Smooth muscle cell (in vitro differentiated cells): ENCODE measurements around the gene PSMD9. TPM values are rescaled to one million over a fixed set of nuclear protein-coding genes. Genes with fewer than 3 reads are reported as not detected.

Experiments
- DNase-seq: peaks from one replicate; lab custom pipeline; 2025; ENCODE audit not compliant: unreplicated experiment; lab: John Stamatoyannopoulos, UW
- H2AFZ ChIP-seq: fragments of 200-600 bp; sonication (generic); 2 replicates; pipeline ENCODE4 v1.6.0; 2016; ENCODE audit warnings: antibody characterized with exemption, low read depth, mild to moderate bottlenecking
- H3F3A ChIP-seq: fragments of 200-600 bp; sonication (generic); 2 replicates; pipeline ENCODE4 v1.6.0; 2017; ENCODE audit warnings: antibody characterized with exemption, low read depth
- H3K27ac ChIP-seq: fragments of 200-600 bp; sonication (generic); 2 replicates; pipeline ENCODE4 v1.5.1; 2016; ENCODE audit warnings: low read depth, mild to moderate bottlenecking
- H3K27me3 ChIP-seq: fragments of 200-600 bp; sonication (generic); 2 replicates; pipeline ENCODE4 v1.6.1; 2016; ENCODE audit warnings: low read depth, mild to moderate bottlenecking
- H3K36me3 ChIP-seq: fragments of 200-600 bp; sonication (generic); 2 replicates; pipeline ENCODE4 v1.5.1; 2016; ENCODE audit warnings: low read depth
- H3K4me1 ChIP-seq: fragments of 200-600 bp; sonication (generic); 2 replicates; pipeline ENCODE4 v1.5.1; 2016; ENCODE audit warnings: low read depth
- H3K4me2 ChIP-seq: fragments of 200-600 bp; sonication (generic); 2 replicates; pipeline ENCODE4 v1.6.0; 2016; ENCODE audit warnings: mild to moderate bottlenecking
- H3K4me3 ChIP-seq: fragments of 200-600 bp; sonication (generic); 2 replicates; pipeline ENCODE4 v1.5.1; 2016; ENCODE audit warnings: mild to moderate bottlenecking
- H3K79me2 ChIP-seq: fragments of 200-600 bp; sonication (generic); 2 replicates; pipeline ENCODE4 v1.6.0; 2016; ENCODE audit warnings: low read depth, mild to moderate bottlenecking
- H3K9ac ChIP-seq: fragments of 200-600 bp; sonication (generic); 2 replicates; pipeline ENCODE4 v1.6.0; 2016; ENCODE audit warnings: low read depth
- H3K9me3 ChIP-seq: fragments of 200-600 bp; sonication (generic); replicated peaks from 2 replicates; pipeline ENCODE4 v1.5.1; 2016; ENCODE audit warnings: low read depth
- H4K20me1 ChIP-seq: fragments of 200-600 bp; sonication (generic); 2 replicates; pipeline ENCODE4 v1.6.0; 2016; ENCODE audit warnings: low read depth
- WGBS: methylation state at CpG from one replicate; pipeline ENCODE4 v1.1.7; 2016; ENCODE audit warnings: low lambda C conversion rate; 5-methylcytosine and 5-hydroxymethylcytosine counted together
- polyA plus RNA-seq: library from polyadenylated mRNA; unstranded; fragments of >200 nt; fragmentation: Nextera tagmentation; extraction: Ambion mirVana; gene quantifications from 2 replicates; pipeline ENCODE4 v1.2.1, GENCODE V29; 2016
- total RNA-seq: library from RNA; depleted of rRNA; stranded (reverse); fragments of >200 nt; gene quantifications from 2 replicates; pipeline ENCODE4 v1.2.3, GENCODE V29; 2014
- TF ChIP-seq, protein P1 (sequence below): fragments of 200-600 bp; sonication (generic); IDR thresholded peaks from 2 replicates; pipeline ENCODE4 v1.5.1; 2017; ENCODE audit warnings: borderline replicate concordance, mild to moderate bottlenecking, antibody characterized with exemption; ENCODE audit not compliant: insufficient read depth, poor library complexity, severe bottlenecking

PSMD9 gene
- total and polyA plus RNA-seq, 2 experiments from 2014 or later = 33.9 to 87.7 TPM

DNA sequence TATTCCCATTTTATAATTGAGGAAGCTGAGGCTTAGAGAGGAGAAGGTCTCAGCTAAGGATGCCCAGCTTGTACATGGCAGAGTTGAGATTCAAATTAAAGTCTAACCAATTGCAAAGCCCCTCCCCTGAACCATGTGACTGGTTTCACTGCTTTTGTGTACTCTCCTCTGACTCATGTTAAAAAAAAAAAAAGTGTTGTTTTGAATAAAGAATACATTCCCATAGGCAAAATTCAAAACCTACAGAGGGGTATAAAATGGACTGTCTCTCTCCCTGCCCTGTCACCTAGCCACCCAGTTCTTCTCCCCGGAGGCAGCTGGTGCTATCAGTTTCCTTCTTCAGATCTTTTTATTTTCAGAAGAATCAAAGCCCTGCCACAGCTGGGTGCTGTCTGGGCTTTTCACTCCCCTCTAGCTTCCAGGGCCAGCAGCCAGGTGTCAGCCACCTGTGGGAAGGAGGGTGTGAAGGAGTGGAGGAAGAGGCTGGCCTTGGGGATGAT is 5.4 kb downstream of the PSMD9 start:
- no peaks in the 10 kb centered on the region for H3K27me3 ChIP-seq
- 86% methylated on average over 1 of the region's 1 CpG for WGBS
- no peak overlapping the region for H2AFZ ChIP-seq
- H3K9ac ChIP-seq = no peak overlapping the region
- H3K4me1 ChIP-seq = peaks cover 8% of the 10 kb centered on the region
- peaks cover 52% of the 10 kb centered on the region for H4K20me1 ChIP-seq
- H3K4me3 ChIP-seq = no peak overlapping the region
- H3K4me2 ChIP-seq = peak overlapping the region; percentile 31
- TF ChIP-seq, protein P1, sequence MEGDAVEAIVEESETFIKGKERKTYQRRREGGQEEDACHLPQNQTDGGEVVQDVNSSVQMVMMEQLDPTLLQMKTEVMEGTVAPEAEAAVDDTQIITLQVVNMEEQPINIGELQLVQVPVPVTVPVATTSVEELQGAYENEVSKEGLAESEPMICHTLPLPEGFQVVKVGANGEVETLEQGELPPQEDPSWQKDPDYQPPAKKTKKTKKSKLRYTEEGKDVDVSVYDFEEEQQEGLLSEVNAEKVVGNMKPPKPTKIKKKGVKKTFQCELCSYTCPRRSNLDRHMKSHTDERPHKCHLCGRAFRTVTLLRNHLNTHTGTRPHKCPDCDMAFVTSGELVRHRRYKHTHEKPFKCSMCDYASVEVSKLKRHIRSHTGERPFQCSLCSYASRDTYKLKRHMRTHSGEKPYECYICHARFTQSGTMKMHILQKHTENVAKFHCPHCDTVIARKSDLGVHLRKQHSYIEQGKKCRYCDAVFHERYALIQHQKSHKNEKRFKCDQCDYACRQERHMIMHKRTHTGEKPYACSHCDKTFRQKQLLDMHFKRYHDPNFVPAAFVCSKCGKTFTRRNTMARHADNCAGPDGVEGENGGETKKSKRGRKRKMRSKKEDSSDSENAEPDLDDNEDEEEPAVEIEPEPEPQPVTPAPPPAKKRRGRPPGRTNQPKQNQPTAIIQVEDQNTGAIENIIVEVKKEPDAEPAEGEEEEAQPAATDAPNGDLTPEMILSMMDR = no peak
- peak overlapping the region; percentile 61 for H3K27ac ChIP-seq
- no peaks in the 10 kb centered on the region for H3K36me3 ChIP-seq
- H3K79me2 ChIP-seq = peaks cover 54% of the 10 kb centered on the region
- no peaks in the 10 kb centered on the region for H3K9me3 ChIP-seq
- no peak for DNase-seq
- H3F3A ChIP-seq = no peaks in the 10 kb centered on the region

DNA sequence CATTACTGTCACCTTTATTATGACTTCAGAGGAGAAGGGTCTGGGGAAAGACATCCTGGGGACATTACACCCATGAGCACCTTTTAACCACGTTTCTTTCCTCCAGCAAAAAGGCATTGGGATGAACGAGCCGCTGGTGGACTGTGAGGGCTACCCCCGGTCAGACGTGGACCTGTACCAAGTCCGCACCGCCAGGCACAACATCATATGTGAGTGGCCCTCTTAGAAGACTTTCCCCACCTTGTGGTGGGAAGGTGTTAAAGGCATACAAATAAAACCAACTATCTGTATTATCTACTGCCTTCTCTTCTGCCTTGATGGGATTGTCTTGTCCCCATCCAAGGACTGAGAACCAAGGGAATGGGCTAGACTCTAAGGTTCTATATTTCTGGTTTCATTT is 6.0 kb downstream of the PSMD9 start:
- 82% methylated on average over 7 of the region's 7 CpGs for WGBS
- Histone ChIP-seq H3K27me3 (no peaks in the 10 kb centered on the region), H3K9me3 (no peaks in the 10 kb centered on the region), H2AFZ (no peak overlapping the region), H3K4me2 (no peak overlapping the region), H3K9ac (no peak overlapping the region), H3K27ac (peak overlapping the region; percentile 61), H3K4me3 (no peak overlapping the region), H4K20me1 (peaks cover 47% of the 10 kb centered on the region), H3K79me2 (peaks cover 47% of the 10 kb centered on the region), H3K36me3 (no peaks in the 10 kb centered on the region), H3K4me1 (peaks cover 3% of the 10 kb centered on the region), H3F3A (no peaks in the 10 kb centered on the region)
- no peak for DNase-seq
- TF ChIP-seq, protein P1 = no peak

DNA sequence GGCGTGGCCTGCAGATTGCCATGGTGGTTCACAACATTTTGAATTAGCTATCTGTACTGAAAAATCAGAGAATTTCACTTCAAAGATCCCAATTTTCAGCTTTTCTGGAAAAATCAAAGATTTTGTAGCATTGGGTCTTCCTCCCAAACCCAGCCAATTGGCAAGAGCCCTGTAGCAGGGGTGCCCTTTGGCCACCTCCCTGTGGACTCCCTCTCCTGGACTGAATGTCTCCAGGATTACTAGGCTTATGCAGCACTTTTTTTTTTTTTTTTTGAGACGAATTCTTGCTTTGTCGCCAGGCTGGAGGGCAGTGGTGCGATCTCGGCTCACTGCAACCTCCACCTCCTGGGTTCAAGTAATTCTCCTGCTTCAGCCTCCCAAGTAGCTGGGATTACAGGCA is 9.7 kb downstream of the PSMD9 start:
- H3F3A ChIP-seq = no peaks in the 10 kb centered on the region
- no peak overlapping the region for H3K4me3 ChIP-seq
- H3K27ac ChIP-seq = no peak overlapping the region
- peaks cover 18% of the 10 kb centered on the region for H3K79me2 ChIP-seq
- no peak overlapping the region for H3K9ac ChIP-seq
- H3K36me3 ChIP-seq = no peaks in the 10 kb centered on the region
- peaks cover 40% of the 10 kb centered on the region for H4K20me1 ChIP-seq
- H3K9me3 ChIP-seq = no peaks in the 10 kb centered on the region
- H3K4me1 ChIP-seq = no peaks in the 10 kb centered on the region
- TF ChIP-seq, protein P1 = no peak
- H2AFZ ChIP-seq = no peak overlapping the region
- 77% methylated on average over 5 of the region's 5 CpGs for WGBS
- H3K4me2 ChIP-seq = no peak overlapping the region
- no peaks in the 10 kb centered on the region for H3K27me3 ChIP-seq
- no peak for DNase-seq

DNA sequence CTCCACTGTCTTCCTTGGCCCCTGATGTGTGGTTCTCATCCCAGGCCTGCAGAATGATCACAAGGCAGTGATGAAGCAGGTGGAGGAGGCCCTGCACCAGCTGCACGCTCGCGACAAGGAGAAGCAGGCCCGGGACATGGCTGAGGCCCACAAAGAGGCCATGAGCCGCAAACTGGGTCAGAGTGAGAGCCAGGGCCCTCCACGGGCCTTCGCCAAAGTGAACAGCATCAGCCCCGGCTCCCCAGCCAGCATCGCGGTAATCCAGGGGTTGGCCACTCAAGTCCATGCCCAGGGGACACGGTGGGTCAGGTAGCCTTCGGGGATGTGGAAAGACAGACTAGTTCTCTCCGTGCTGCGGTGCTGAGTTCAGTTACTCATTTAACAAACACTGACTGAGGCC is 11.0 kb downstream of the PSMD9 start:
- no peak overlapping the region for H3K4me2 ChIP-seq
- no peak overlapping the region for H3K9ac ChIP-seq
- 97% methylated on average over 14 of the region's 14 CpGs for WGBS
- no peaks in the 10 kb centered on the region for H3K27me3 ChIP-seq
- no peaks in the 10 kb centered on the region for H3K36me3 ChIP-seq
- TF ChIP-seq, protein P1 = no peak
- peaks cover 7% of the 10 kb centered on the region for H3K79me2 ChIP-seq
- H3K4me1 ChIP-seq = no peaks in the 10 kb centered on the region
- H3K9me3 ChIP-seq = no peaks in the 10 kb centered on the region
- no peak overlapping the region for H3K27ac ChIP-seq
- H4K20me1 ChIP-seq = peaks cover 27% of the 10 kb centered on the region
- no peaks in the 10 kb centered on the region for H3F3A ChIP-seq
- no peak for DNase-seq
- H2AFZ ChIP-seq = no peak overlapping the region
- H3K4me3 ChIP-seq = no peak overlapping the region
